HG03575 (cell line): ENCODE results near the gene CPVL.

Source experiments
- ATAC-seq: cut with Tn5 transposase; IDR thresholded peaks from one replicate; pipeline ENCODE4 v1.9.1; 2021; ENCODE audit not compliant: unreplicated experiment, insufficient number of reproducible peaks, low FRiP score; ENCODE audit errors: extremely low read depth

Gene CPVL

DNA sequence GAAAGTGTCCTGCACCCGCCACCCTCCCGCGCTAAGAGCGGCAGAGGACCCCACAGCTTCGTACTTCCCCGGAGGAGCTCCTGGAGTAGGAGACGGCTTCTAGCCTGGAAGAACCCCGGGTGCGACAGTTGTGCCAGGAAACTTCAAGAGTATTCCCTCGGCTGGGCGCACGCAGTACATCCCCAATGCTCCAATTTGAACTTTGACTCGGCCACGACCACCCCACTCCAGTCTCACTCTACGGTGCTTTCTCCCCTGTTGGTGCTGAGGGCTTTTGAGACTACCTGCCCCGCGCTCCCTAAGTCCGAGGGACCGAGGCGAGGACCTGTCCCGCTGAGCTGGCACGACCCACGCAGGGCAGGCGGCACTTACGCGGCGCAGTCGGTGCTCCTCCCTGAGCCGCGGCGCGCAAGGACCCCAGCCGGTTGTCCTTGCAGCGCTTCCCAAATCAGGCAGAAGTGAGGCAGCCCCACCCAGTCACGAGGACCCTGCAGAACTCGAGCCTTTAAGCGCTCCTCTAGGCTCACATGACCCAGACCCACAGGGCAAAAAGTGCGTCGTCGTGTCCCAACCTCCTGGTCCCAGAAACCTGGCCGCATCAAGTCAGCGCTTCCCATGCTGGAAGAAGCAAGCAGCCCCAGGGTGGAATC, at the start of gene CPVL:
TSS of gene CPVL (minus strand) at position 481 of the 650 bp plus-strand sequence. CDS start 25,476 bp downstream, outside the sequence.
- ATAC-seq, result no peak

DNA sequence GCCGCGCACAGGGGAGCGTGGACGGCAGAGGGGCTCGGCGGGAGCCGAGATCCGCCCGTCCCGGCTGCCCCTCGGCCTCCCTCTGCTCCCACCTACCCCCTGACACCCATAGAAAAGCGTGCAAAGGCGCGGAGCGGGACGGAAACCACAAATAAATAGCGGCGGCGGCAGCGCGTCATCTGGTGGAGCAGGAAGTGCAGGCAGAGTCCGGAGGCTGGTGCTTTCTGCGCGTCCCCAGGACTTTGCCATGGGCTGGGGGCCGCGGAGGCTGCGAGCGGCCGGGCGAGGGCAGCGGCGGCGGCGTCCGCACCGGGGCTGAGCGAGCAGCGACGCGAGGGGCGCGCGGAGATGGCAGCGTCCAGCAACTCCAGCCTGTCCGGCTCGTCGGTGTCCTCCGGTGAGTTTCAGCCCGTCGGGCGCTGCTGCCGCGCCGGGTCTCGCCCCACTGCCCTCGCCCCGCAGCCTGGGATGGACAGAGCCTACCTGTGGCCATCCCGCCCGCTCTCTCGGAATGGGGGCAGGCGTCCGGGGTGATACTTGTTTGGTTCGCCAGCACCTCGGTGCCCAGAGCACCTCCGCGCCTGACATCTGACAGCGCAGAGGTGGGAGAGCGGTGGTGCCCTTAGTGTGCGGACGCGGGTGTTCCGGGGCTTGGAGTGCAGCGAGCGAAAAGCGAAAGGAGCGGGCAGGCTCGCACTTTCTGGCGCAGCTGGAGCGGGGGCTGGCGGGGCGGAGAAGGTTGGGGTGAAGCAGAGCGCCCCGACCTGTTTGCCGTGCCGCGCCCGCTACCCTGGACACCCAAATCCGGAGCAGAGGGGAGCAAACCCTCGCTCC, 48.5 kb upstream of the CPVL start, which contains the start of gene CHN2:
TSS of gene CHN2 (plus strand) at position 182 of the 834 bp plus-strand sequence.
- no peak for ATAC-seq

GRCh38 chr7:29194206-29194593, 47.9 kb upstream of the CPVL start:
- ATAC-seq, result no peak

GRCh38 chr7:29193316-29194205, 47.2 kb upstream of the CPVL start:
- no peak for ATAC-seq

DNA sequence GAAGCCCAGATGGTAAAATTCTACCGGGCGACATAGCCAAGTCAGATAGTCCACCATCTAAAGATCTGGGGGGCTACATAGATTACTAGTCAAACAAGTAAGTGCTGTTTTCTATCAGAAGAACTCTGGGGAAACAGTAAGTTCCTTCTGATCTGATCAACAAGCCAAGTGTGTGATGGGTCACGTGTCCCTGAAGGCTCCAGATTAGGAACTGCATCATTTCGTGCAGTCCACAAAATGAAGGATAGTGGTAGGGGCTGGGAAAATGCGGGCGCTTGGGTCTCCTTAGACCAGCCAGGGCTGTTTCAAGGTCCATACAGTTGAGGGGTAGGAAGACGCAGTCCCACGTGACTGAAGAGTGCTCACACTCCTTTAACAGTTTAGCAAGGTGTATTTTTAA, 46.5 kb upstream of the CPVL start:
- no peak for ATAC-seq

DNA sequence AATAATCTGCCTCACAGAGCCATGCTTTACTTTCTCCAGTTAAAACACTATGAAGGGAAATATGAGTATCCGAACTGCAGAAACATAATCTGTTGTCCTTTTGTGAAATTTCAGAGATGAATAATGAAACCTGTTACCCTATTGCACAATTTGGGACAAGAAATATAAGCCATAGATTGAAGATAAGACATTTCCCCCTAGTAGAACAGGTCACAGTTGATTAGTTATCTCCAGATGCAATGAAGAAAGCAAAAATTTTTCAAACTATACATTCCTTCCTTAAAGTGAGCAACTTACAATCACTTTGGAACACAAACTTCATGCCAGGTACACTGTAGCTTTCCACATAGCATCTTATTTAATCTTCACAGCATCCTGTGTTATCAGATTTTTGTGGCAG, 46.0 kb upstream of the CPVL start:
- no peak for ATAC-seq

DNA sequence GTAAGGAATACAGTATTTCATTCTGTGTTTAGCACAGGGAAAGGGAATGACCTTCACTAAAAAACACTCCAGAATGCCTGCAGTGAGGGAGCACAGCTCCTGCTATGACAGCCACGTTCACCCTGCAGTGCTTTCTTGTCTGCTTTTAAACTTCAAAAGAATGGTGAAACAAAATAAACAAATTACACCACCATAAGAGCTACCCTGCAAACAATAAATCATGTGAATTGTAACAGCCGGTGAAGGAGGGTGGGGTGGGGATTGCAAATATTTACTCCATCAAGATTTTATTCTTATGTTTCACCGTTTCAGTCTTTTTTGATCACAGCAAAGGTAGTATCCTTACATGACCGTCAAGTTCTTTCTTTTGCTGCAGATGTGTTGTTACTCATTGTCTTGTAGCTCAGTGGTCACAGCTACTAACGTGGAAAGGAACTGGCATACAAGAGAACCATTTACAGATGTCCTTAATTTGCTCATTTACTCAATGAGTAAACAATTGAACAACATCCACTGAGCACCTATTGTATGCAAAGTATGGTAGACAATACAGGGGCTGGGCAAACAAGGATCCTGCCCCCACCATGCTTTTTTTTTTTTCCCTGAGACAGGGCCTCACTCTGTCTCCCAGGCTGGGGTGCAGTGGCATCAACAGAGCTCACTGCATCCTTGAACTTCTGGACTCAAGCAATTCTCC, 44.2 kb upstream of the CPVL start:
- ATAC-seq, result no peak

- no peak for ATAC-seq
These were observed 43.4 kb upstream of the CPVL start for GRCh38 chr7:29189743-29190201.

- no peak for ATAC-seq
These were observed 39.3 kb upstream of the CPVL start for GRCh38 chr7:29185613-29186012.

DNA sequence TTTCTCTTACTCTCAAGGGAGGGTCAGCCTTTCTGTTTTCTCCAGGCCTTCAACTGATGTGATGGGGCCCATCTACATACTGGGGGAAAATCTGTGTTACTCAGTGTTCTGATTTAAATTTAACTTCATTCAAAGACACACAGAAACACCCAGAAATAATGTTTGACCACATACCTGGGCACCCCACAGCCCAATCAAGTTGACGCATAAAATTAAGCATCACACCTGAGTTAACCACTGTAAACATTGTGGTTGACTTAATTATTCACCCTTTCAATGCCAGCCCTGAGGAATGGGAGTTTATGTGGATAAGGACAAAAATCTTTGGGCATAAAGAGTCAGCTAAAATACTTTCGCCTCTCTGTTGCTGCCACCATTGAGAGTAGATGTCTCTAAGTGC, 38.3 kb upstream of the CPVL start:
- ATAC-seq, result no peak

- no peak for ATAC-seq
These were observed 32.8 kb upstream of the CPVL start for GRCh38 chr7:29179115-29179514.

DNA sequence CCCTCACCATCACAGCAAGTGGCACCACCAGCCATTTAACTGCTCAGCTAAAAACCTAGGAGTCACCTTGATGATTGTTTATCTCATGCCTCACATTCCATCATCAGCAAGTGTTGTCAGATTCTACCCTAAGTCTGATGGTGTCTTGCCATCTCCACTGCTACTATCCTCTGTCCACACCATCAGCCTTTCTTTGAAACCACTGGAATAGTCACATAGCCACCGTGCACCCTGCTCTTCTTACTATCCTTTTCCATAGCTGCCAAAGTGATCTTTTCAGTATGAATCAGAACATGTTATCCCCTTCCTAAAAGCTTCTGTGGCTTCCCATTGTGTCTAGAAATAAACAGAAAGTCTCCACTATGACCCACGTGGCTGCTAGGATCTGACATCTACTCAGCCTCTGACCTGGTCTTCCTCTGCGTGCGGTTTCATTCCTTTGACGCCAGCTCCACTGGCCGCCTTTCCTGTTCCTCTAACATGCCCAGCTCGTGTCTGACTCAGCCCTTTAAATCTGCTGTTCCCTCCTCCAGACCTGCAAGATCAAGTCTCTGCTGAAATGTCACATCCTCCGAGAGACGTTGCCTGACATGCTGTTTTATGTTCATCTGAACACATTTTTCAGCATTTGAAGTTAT, 31.7 kb upstream of the CPVL start:
- no peak for ATAC-seq

DNA sequence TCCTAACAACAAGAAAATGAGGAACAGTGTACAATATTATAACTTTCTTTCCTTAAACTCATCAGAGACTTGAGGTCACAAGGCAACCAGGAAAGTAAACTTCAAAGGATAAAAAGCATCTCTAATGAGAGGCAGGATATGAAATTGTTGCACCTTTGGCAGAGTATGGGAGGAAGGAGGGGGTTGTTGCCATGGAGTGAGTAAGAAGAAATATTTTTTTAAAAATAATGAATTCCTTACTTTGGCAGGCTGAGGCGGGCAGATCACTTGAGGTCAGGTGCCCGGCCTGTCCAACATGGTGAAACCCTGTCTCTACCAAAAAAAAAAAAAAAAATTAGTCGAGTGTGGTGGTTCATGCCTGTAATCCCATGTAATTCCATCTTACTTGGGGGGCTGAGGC, 27.1 kb upstream of the CPVL start:
- ATAC-seq, result no peak

DNA sequence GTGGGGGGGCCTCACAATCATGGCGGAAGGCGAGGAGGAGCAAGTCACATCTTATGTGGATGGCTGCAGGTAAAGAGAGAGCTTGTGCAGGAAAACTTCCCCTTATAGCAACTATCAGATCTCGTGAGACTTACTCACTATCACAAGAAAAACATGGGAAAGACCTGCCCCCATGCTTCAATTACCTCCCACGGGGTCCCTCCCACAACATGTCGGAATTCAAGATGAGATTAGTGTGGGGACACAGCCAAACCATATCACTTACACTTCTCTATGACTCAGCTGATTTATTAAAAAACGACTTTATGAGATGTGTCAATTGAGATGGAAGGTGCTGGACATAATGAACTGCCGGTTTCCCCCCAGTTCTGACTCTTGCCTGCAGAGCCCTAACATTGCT, 24.4 kb upstream of the CPVL start:
- no peak for ATAC-seq

DNA sequence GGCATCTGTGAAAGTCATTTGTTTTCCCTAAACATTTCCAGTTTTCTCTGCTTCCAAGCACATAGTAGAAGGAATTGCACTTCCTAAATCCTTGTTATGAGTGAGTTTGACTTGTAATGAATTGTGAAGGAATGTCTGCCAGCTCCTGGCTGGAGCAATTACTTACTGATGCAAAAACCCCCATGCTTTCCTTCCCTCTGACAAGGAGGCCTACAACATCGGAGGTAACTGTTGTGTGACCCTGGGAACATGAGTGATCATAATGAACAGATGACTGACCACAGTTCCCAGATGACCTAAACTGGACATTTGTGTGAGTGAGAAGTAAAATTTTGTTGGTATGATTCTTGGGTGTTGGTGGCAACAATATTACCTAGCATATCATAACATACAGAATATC, 21.4 kb upstream of the CPVL start:
- no peak for ATAC-seq

DNA sequence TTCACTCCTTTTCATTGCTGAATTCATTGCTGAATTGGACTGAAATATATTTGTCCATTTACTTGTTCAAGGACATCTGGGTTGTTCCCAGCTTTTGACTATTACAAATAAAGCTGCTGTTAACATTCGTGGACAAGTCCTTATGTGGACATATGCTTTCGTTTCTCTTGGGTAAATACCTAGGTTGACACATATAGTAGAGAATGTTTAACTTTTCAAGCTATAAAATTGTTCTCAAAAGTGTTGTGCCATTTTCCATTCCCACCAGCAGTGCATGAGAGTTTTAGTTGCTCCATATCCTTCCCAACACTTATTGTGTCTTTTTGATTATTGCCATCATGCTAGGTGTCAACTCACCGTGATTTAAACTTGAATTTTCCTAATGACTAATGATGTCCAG, 17.5 kb upstream of the CPVL start:
- ATAC-seq, result no peak

DNA sequence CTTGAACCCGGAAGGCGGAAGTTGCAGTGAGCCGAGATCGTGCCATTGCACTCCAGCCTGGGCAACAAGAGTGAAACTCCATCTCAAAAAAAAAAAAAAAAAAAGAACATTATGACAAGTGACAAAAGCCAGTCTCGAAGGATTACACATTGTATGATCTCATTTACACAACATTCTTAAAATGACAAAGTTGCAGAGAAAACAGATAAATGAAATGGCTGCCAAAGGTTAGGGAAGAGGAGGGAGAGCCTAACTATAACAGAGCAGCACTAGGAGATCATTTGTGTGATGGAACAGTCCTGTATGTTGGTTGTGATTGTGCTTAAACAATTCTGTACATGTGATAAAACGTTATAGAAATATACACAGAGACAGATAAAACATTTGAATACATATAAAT, 16.2 kb upstream of the CPVL start:
- ATAC-seq, result no peak

- ATAC-seq, result no peak
These were observed 14.9 kb upstream of the CPVL start for GRCh38 chr7:29161231-29161630.
